Right ventricle myocardium inferior (tissue), 1 donor: ENCODE measurements around the gene SNAPC4. TPM values are rescaled to one million over a fixed set of nuclear protein-coding genes. Genes with fewer than 3 reads are reported as not detected.

Experiments used
- ATAC-seq: fragments of 200-7000 bp; cut with Tn5 transposase; one replicate; pipeline ENCODE4 v1.9.1; 2020; ENCODE audit warnings: mild to moderate bottlenecking, moderate library complexity
- DNase-seq: peaks from one replicate; pipeline ENCODE4 v3.0.0; 2021; ENCODE audit errors: missing footprints
- intact Hi-C: fragments of 100-400 bp; cut with DNase I; formaldehyde crosslinking; loops from one replicate; pipeline ENCODE4 v1.11.0; 2022
- total RNA-seq: library from RNA; stranded (reverse); fragmentation: NEBNext Ultra II Directional; extraction: Animal tissue kit (Norgen Biotek cat#: 25700); gene quantifications from one replicate; pipeline ENCODE4 v1.2.1, GENCODE V29; 2021
- donor health status: DM: no; HTN: yes; CAD: no; lungs with severe emphysema.

The SNAPC4 gene
- total RNA-seq, 1 donor from 2014 or later = 4.0 TPM

DNA sequence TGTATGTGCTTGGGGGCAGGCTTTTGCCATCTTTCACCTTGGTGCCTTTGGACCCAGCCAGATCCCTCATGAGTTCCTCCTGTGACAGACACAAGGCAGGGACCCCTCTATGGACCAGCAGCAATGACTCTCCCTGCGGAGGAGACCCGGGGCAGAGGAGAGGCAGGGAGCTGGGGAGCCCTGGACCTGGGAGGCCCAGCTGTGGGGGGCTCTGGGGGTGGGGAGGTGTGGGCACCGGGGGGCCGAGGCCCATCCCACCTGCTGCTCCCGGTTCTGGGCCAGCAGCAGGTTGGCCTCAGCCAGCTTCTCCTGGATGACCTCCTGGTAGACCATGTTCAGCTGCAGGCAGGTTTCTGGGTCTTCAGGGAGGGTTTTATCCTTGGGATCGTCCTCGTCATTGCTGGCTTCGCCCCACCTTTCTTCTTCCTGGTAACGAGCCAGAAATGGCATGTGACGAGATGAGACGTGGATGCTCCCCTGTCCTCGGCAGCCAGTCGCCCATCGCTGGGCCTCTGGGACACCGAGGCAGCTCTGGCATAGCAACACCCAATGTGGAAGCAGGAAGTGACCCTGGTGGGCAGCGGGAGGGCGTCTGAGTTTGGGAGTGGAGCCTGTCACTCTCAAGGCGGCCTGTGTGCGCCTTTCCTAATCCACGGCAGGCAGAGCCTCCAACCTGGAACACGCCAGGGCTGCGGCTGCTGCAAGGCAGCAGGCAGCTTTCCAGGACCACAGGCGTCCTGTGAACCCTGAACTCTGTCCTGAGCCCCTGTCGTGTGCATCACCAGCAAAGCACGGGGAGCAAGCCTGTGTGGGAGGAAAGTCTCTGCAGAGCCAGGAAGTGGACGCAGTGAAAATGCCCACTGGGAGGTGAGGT lies 4.4 kb downstream of the SNAPC4 start:
- intact Hi-C loops = no loop called here

DNA sequence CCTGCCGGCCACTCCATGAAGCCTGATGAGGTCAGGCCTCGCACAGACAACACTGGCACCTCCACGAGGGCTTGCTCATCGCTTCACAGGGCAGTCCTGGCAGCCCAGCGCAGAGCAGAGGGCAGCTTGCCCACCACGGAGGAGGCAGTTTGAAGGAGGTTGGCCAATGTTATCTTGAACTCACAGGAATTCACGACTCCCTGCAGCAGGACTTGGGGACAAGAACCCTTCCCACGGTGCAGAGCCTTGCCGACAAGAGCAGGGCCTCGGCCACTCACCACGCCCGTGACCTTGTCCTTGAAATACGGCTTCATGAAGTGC lies 5.0 kb downstream of the SNAPC4 start:
- intact Hi-C loops = no loop called here
- ATAC-seq = no peak

More for the DNA sequence above, 4.4 kb downstream of the SNAPC4 start:
- no peak for ATAC-seq
- DNase-seq = no peak

DNA sequence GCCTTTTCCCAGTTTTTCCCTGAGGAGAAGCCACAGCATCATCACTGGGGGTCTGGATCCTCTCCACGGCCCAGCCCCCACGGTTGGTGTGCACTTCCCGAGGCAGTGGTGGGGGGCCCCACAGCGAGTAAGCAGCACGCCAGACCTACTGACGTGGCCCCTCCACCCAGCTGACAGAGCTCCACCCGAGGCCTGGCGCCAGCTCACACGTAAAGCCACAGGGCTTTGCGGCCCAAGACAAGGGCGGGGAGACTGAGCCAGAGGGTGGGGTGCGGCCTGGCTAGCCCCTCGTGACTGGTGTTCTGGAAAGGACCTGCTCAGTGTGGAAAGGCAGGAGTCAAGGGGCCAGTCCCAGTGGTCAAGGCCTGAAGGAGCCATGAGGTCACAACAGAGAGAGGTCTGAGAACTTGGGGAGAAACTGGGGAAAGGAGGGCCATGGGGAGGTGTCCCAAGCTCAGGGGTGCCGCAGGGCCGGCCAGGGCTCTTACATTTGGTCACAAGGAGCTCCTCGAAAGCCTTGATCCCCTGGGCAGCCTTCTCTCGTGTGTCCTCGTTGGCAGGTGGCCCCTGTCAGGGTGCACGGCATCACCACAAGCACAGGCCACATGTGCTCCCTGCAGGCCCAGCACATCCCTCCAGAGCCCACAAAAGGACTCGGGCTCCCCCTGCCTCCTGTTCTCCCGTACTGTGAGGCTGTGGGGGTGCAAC lies 5.5 kb downstream of the SNAPC4 start:
- intact Hi-C loops = no loop called here
- no peak for ATAC-seq
- DNase-seq = no peak

More for the DNA sequence above, 5.0 kb downstream of the SNAPC4 start:
- no peak for DNase-seq

DNA sequence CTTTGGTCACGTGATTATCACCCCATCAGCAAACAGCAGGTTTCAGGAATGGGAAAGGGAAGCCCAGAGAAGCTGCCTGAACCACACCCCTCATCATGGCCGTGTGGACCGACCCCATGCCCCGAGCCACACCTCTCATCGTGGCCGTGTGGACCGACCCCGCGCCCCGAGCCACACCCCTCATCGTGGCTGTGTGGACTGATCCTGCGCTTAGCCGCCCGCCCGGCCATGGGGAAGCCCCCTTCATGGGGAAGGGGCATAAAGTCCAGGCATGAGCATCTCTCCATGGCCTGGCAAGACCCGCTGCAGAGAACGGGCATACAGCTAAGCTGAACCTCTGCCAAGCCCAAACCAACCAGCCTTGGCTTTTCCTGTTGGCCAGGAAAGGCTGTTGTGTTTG lies 6.4 kb downstream of the SNAPC4 start:
- intact Hi-C loops = no loop called here
- ATAC-seq (no peak), DNase-seq (no peak)

DNA sequence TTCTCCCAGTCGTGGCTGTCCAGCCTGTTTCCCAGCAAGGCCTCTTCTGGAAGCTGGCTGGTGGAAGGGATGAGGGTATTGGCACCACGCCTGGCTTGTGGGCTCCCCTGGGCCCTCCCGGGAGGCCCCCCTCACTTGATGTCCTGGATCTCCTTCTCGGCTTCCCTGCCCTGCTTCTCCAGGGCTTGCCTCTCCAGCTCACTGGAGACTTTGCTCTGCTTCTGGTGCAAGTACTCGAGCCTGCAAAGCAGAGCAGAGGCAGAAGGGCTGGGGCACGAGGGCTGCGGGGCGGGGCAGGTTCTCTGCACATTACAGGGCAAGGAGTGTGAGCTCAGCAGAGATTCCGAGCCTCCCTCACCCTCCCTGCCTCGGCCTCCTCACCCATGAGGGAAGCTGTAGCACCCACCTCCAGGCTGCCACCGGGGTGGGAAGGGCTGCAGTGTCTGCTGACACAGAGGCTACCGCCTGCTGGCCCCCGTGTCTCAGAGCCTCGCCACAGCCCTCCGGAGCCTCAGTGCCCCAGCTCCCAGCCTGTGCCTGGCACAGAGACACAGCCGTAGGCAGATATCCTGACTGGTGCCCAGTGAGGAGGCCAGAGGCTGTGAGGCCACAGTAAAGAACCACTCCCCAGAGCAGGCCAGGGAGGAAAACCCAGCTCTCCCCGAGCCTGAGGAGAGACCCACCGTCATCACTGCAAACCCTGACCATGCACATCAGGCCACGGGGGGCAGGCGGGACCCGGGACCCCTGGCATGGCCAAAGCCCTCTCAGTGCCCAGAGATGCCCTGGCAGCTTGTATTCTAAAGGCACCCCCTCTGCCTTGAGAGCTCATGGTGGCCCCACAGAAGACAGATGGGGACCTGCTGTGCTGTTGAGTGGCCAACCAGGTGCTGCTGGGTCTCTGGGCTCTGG lies 7.2 kb downstream of the SNAPC4 start:
- ATAC-seq = no peak
- intact Hi-C loops = no loop called here
- DNase-seq = no peak

DNA sequence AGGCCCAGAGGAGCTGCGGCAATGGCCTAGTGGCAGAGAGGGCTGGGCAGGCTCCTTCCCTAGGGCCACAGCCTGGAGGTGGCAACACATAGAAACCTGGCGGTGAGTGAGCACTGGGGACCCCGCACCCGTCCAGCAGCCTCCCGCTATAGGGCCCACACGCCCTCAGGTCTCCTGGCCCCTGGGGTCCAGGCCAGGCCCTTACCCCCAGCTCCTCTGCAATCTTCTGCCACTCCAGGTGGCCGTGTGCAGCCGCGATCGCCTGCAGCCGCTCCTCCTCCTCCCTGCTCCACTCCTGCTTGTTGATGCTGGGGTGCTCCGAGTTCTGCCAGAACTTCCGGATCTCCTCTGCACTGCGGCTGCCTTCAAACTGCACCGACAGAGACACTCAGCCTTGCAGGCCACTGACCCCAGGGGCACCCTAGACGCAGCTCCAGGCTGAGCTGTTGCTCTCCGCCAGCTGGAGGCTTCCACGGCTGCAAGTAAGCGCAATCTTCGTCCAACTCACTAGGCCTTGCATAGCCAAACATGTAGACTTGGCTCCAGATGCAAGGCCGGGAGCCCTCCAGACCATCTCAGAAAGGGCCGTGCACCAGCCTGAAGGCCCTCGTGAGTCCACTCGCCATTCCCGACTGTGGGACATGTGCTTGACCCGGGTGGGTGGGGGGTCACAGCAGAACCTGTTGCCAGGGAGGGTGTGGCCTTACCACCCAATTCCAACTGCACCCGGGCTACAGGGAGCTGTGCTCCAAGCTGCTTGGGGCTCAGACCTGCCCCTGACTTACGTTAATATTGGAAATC lies 8.0 kb downstream of the SNAPC4 start:
- DNase-seq (no peak), ATAC-seq (no peak)
- intact Hi-C loops = no loop called here

DNA sequence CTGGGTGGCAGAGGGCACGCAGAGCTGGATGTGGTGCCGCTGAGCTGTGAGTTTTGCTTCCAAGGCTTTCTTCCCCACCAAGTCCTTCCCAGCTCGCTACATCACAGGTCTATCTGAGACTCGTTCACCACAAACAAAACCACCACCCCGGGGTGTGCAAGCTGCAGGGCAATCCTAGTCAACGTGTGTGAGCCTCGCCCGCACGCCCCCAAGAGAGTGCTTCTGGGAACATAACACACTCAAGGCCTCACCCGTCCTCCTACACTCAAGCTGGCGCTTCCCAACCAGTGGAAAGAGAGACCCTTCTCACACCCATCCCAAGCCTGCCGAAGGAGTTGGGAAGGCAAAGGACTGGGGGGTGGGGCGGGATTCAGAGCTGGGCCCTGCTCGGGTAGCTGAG lies 10.6 kb downstream of the SNAPC4 start:
- ATAC-seq = no peak
- intact Hi-C loops = no loop called here
- DNase-seq = no peak

DNA sequence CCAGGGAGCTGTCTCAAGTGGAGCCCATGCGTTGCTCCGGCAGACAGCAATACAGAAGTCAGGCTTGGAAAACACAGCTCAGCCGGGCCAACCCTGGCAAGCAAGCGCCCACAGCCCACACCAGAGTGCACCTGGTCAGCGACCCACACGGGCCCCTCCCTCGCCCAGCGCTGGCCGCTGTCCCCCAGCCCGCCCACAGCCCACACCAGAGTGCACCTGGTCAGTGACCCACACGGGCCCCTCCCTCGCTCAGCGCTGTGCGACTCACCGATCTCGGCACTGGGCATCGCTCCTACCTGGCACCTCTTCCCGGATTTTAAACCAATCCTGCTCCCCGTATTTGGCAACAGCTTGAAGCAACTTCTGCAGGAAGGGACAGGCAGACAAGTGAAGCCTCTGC lies 12.8 kb downstream of the SNAPC4 start:
- ATAC-seq = no peak
- intact Hi-C loops = no loop called here
- DNase-seq = no peak

DNA sequence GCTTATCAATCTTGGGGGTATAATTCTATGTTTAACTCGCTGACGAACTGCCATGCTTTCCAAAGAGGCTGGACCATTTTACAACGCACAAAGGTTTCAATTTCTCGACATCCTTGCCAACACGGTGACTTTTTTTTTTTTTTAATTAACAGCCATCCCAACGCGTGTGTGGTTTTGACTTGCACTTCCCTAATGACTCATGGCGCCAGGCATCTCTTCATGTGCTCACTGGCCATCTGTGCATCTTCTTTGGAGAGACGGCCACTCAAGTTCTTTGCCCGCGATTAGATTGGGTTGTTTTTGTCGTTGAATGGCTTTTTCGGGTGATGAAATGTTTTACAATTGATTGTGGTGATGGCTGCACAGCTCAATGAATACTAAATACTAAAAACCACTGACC lies 14.0 kb downstream of the SNAPC4 start:
- no peak for DNase-seq
- ATAC-seq = no peak
- intact Hi-C loops = no loop called here

DNA sequence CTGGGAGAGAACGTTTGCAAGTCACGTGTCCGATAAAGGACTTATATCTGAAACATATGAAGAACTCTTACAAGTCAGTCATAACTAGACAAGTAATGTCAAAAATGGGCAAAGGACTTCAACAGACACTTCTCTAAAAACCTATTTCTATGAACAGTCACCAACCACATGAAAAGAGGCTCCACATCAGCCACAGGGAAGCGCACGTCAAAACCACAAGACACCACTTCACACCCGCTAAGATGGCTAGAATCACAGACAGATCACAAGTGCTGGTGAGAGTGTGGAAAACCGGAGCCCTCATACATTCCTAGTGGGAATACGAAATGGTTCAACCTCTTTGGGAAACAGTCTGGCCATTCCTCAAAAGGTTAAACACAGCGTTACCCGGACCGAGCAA lies 15.0 kb downstream of the SNAPC4 start:
- intact Hi-C loops = no loop called here
- DNase-seq (no peak), ATAC-seq (no peak)

DNA sequence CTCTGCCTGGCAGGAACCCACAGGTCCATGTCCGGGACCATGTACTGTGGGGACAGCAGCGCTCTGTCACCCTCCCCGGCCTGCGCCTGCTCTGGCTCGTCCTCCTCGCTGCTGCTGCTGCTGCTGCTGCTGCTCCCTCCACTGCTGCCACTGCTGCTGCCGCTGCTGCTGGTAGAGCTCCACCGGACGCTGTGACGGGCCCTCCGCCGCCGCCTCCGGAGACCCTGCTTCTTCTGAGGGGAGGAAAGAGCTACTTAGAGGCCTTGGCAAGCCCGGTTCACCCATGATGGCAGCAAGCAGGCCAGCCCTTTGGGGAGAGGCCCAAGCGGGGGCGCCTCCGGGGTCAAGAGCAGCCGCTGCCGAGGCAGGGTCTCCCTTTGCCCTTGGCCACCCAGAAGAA lies 16.5 kb downstream of the SNAPC4 start:
- ATAC-seq (no peak), DNase-seq (no peak)
- intact Hi-C loops = no loop called here

DNA sequence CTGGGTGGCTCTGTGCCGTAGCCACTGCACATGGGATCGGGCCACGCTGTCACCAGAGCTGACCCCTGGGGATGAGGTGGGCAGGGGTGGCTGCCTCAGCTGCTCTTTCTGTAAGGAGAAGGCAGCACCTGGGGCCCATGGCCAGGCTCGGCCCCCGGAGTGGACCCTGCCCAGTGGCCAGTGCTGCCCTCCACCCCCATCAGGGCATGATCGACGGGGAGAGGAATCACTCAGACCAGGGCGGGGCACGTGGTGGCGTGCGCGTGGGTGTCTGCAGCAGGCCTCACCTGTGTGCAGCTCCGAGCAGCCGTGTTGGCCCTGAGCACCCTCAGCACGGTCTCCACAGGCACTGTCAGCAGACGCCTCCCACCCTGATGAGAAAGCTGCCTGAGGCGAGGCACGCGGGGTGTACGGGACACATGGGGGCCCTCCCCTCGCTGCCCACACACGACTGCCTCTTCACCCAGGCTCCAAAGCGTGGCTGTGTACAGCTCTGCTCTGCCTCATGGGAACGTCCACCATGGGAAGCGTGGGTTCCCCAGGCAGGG lies 17.9 kb downstream of the SNAPC4 start:
- DNase-seq = no peak
- no peak for ATAC-seq
- intact Hi-C loops = no loop called here

DNA sequence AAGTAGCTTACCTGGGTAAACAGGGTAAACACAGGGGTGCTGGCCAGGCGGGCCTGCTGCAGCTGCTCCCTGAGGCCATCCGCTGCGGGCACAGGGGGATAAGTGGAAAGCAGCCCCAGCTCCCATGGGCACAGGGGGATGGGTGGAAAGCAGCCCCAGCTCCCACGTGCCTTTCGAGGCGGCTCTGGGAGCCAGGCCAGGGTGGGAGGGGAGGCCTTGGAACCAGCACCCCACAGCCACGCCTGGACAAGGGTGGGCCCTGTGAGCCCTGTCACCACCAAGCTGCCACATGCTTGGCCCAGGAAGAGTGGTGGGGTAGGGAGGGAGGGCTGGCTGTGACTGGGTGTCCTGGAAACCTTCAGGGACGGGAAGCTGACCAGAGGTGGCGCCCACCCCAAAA lies 18.7 kb downstream of the SNAPC4 start:
- peak; percentile 66 for ATAC-seq
- no peak for DNase-seq
- intact Hi-C loops = no loop called here

DNA sequence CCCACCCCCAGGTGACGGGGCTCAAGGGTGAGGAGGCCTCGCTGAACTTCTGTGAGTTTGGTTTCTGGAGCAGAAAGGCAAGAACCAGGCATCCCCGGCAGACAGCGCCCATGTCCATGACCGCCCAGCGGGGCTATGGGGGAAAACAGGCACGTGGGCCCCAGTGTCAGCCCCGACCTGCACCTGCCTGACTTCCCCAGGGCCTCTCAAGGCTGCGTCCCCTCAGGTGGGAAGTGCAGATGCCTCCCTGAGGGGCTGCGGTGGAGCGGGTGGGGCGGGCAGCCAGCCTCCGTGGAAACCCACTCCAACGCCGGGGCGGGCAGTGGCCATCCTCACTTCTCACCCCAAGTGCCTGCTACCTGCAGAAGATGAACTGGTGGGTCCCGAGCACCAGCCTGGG lies 19.6 kb downstream of the SNAPC4 start:
- DNase-seq (no peak), ATAC-seq (no peak)
- intact Hi-C loops = no loop called here

DNA sequence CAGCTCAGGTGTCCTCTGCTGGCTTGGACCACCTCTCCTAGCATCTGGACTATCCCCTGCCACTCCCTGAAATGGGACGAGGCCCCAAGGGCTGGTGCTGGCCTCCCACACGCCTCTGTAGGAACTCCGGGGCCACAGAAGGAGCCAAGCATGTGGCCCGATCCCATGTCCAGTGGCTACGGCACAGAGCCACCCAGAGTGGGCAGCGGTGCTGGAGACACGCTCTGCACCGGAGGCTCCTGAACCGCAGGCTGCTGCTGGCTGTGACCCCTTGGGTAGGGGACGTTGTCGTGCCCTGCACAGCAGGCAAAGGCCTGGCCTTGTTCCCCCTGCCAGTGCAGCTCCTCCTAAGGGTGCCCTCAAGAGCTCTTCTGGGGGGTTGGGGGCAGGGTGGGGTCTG lies 20.1 kb downstream of the SNAPC4 start:
- intact Hi-C loops = no loop called here
- DNase-seq (no peak), ATAC-seq (no peak)

DNA sequence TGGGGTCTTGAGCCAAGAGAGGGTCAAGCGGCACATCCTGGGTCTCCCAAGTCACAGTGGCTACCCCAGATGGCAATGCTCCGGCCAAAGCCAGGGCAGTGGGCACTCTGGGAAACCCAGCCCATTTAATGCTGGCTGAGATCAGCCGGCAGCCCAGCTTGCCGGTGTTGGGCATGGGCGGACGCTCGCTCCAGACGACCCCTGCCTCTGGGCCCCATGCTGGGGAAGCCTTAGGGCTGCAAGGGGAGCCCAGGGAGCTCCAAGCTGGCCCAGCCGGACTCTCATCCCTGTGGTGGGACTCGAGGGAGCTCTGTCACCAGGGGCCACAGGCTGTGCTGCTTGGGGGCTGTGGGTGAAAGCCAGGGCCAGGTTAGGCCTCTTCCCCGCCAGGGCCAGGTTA lies 20.6 kb downstream of the SNAPC4 start:
- ATAC-seq (no peak), DNase-seq (no peak)
- intact Hi-C loops = no loop called here

DNA sequence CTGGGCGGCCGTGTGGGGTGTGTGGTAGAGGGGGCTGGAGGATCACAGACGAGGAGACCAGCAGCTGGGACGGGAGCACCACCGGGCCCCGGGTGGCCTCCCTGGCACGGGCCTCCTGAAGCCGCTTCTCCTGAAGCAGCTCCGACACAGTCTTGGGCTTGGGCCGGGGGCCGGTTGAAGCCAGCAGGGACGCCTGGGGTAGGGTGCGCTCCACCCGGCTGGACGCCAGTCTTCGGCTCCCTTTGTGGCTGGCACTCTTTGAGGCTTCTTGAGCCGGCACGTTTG lies 21.0 kb downstream of the SNAPC4 start:
- DNase-seq (no peak), ATAC-seq (no peak)
- intact Hi-C loops = no loop called here

DNA sequence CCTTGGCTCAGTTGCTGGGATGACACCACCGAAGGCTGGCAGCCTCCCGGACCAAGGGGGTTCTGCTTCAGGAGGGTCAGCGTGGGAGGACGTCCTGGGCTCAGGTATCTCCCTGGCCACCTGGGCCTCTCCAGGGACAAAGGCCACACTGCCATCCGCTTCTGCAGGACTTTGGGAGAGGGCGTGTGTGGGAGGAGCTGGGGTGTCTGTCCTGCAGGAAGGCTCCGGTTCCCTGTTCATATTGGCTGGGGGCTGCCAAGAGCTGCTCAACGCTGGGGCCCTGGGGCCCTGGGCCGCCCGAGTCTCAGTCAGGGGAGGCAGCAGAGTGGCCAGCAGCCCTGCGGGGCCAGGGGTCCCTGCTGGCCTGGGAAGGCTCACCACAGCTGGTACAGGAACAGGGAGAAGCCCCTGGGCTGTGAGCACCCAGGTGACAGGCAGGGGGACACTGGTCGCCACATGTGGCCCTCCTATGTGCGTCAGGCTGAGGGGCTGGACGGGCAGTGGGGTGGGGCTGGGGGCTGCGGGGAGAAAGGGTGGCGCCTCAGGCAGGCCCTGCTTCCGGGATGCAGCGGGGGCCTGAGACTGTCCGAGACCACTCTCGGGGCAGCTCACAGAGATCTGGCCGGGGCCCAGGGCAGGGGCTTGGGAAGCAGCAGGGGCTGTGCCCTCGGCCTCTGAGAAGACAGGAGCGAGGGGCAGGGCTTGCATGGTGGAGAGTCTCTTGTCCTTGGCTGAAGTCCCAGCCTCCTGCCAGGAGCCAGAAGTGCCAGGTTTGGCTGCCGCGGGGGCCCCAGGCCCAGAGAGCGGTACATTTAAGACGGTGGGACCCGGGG lies 21.6 kb downstream of the SNAPC4 start:
- peak; percentile 65 for DNase-seq
- no peak for ATAC-seq

More for the DNA sequence above, 21.6 kb downstream of the SNAPC4 start:
- intact Hi-C loops = no loop called here
